Astrocyte (in vitro differentiated cells and primary cell): Measurements from ENCODE around the gene PROM1. TPM values are rescaled to one million over a fixed set of nuclear protein-coding genes. Genes with fewer than 3 reads are reported as not detected.

Experiments
- DNase-seq: peaks from one replicate; pipeline ENCODE4 v3.0.0-alpha.2; 2010; ENCODE audit warnings: low read depth
- FAIRE-seq: peaks from 2 replicates; lab custom pipeline; 2011; peaks lifted over from hg19 to GRCh38; lab: Jason Lieb, UNC
- H2AFZ ChIP-seq: 2 replicates; pipeline ENCODE4 v1.6.0; 2012; ENCODE audit warnings: low read depth, low read length, inconsistent platforms
- H3K27ac ChIP-seq: 2 replicates; pipeline ENCODE4 v1.5.1; 2011; ENCODE audit warnings: low read depth, low read length, inconsistent platforms
- H3K27me3 ChIP-seq: 2 replicates; pipeline ENCODE4 v1.6.0; 2011; ENCODE audit warnings: low read length, inconsistent platforms; ENCODE audit not compliant: insufficient read depth
- H3K36me3 ChIP-seq: 2 replicates; pipeline ENCODE4 v1.5.1; 2011; ENCODE audit warnings: low read length, inconsistent platforms; ENCODE audit not compliant: insufficient read depth
- H3K4me1 ChIP-seq: 2 replicates; pipeline ENCODE4 v1.5.1; 2011; ENCODE audit warnings: low read length, inconsistent platforms; ENCODE audit not compliant: insufficient read depth
- H3K4me2 ChIP-seq: 2 replicates; pipeline ENCODE4 v1.6.0; 2012; ENCODE audit warnings: low read length, inconsistent platforms
- H3K4me3 ChIP-seq: 2 replicates; pipeline ENCODE4 v1.5.1; 2011; ENCODE audit warnings: low read depth, mild to moderate bottlenecking, low read length, inconsistent platforms; ENCODE audit not compliant: insufficient read depth
- H3K79me2 ChIP-seq: 2 replicates; pipeline ENCODE4 v1.6.0; 2012; ENCODE audit warnings: mild to moderate bottlenecking, low read length, inconsistent platforms; ENCODE audit not compliant: insufficient read depth
- H3K9ac ChIP-seq: 2 replicates; pipeline ENCODE4 v1.6.0; 2012; ENCODE audit warnings: mild to moderate bottlenecking, low read length, inconsistent platforms
- H3K9me3 ChIP-seq: 2 replicates; pipeline ENCODE4 v1.5.1; 2012; ENCODE audit warnings: low read depth, mild to moderate bottlenecking, low read length, inconsistent platforms; ENCODE audit not compliant: insufficient read depth
- H4K20me1 ChIP-seq: 2 replicates; pipeline ENCODE4 v1.6.0; 2012; ENCODE audit warnings: low read length, inconsistent platforms; ENCODE audit not compliant: insufficient read depth
- H3K27ac Mint-ChIP-seq: one replicate; pipeline ENCODE4 v1.8.0; 2021; ENCODE audit warnings: mild to moderate bottlenecking, mixed read lengths; ENCODE audit not compliant: unreplicated experiment
- H3K27me3 Mint-ChIP-seq: one replicate; pipeline ENCODE4 v1.8.0; 2021; ENCODE audit warnings: low read depth, mixed read lengths; ENCODE audit not compliant: unreplicated experiment
- H3K36me3 Mint-ChIP-seq: one replicate; pipeline ENCODE4 v1.8.0; 2021; ENCODE audit warnings: low read depth, mixed read lengths; ENCODE audit not compliant: unreplicated experiment
- H3K4me1 Mint-ChIP-seq: one replicate; pipeline ENCODE4 v1.8.0; 2021; ENCODE audit warnings: low read depth, mixed read lengths; ENCODE audit not compliant: unreplicated experiment
- H3K4me3 Mint-ChIP-seq: one replicate; pipeline ENCODE4 v1.8.0; 2021; ENCODE audit warnings: mild to moderate bottlenecking, moderate library complexity, mixed read lengths; ENCODE audit not compliant: unreplicated experiment
- H3K9me3 Mint-ChIP-seq: one replicate; pipeline ENCODE4 v1.8.0; 2021; ENCODE audit warnings: mild to moderate bottlenecking, mixed read lengths; ENCODE audit not compliant: unreplicated experiment
- CTCF ChIP-seq: IDR thresholded peaks from 2 replicates; pipeline ENCODE4 v1.5.1; 2011; ENCODE audit warnings: low read depth, mild to moderate bottlenecking, inconsistent platforms, low read length, moderate library complexity; ENCODE audit not compliant: insufficient read depth
- EZH2 ChIP-seq: IDR thresholded peaks from 2 replicates; pipeline ENCODE4 v1.6.1; 2012; ENCODE audit warnings: mild to moderate bottlenecking, low read length, inconsistent platforms; ENCODE audit not compliant: insufficient read depth
- total RNA-seq: library from RNA; stranded (reverse); gene quantifications from 2 replicates; pipeline ENCODE4 v1.2.1, GENCODE V29; 2021

The PROM1 gene
- total RNA-seq, 1 donor from 2014 or later = 34.5 TPM

GRCh38 chr4:16114546-16114945, 30.7 kb upstream of the PROM1 start:
- no peak overlapping the region for H3K9ac ChIP-seq
- FAIRE-seq (no peak), DNase-seq (no peak)
- H3K36me3 Mint-ChIP-seq = no peaks in the 10 kb centered on the region
- no peaks in the 10 kb centered on the region for H4K20me1 ChIP-seq
- no peak for TF ChIP-seq CTCF
- no peak for TF ChIP-seq EZH2
- H3K27ac ChIP-seq = no peak overlapping the region
- H3K4me3 Mint-ChIP-seq = no peak overlapping the region
- no peak overlapping the region for H3K27ac Mint-ChIP-seq
- H3K4me1 ChIP-seq = no peaks in the 10 kb centered on the region
- H3K9me3 Mint-ChIP-seq = peaks cover 4% of the 10 kb centered on the region
- no peaks in the 10 kb centered on the region for H3K36me3 ChIP-seq
- no peaks in the 10 kb centered on the region for H3K4me1 Mint-ChIP-seq
- H3K4me2 ChIP-seq = no peak overlapping the region
- no peak overlapping the region for H3K4me3 ChIP-seq
- peaks cover 17% of the 10 kb centered on the region for H3K27me3 Mint-ChIP-seq
- no peaks in the 10 kb centered on the region for H3K9me3 ChIP-seq
- H2AFZ ChIP-seq = no peak overlapping the region
- H3K27me3 ChIP-seq = peaks cover 13% of the 10 kb centered on the region
- H3K79me2 ChIP-seq = no peaks in the 10 kb centered on the region

GRCh38 chr4:16113741-16114140, 29.9 kb upstream of the PROM1 start:
- TF ChIP-seq EZH2 (no peak), CTCF (no peak)
- no peaks in the 10 kb centered on the region for H3K4me1 Mint-ChIP-seq
- no peak overlapping the region for H3K4me2 ChIP-seq
- no peak for DNase-seq
- H3K9ac ChIP-seq = no peak overlapping the region
- no peak overlapping the region for H3K4me3 Mint-ChIP-seq
- H3K27ac Mint-ChIP-seq = no peak overlapping the region
- H3K27me3 ChIP-seq = peaks cover 14% of the 10 kb centered on the region
- no peak for FAIRE-seq
- peaks cover 18% of the 10 kb centered on the region for H3K27me3 Mint-ChIP-seq
- H3K36me3 Mint-ChIP-seq = no peaks in the 10 kb centered on the region
- no peaks in the 10 kb centered on the region for H3K9me3 ChIP-seq
- H3K27ac ChIP-seq = no peak overlapping the region
- H3K79me2 ChIP-seq = no peaks in the 10 kb centered on the region
- no peaks in the 10 kb centered on the region for H4K20me1 ChIP-seq
- no peaks in the 10 kb centered on the region for H3K4me1 ChIP-seq
- H2AFZ ChIP-seq = no peak overlapping the region
- no peak overlapping the region for H3K4me3 ChIP-seq
- H3K9me3 Mint-ChIP-seq = peaks cover 8% of the 10 kb centered on the region
- H3K36me3 ChIP-seq = no peaks in the 10 kb centered on the region

- no peaks in the 10 kb centered on the region for H3K4me1 Mint-ChIP-seq
- Histone ChIP-seq H3K4me2 (no peak overlapping the region), H2AFZ (no peak overlapping the region), H3K27me3 (peaks cover 16% of the 10 kb centered on the region), H3K4me1 (no peaks in the 10 kb centered on the region), H3K4me3 (no peak overlapping the region), H3K79me2 (no peaks in the 10 kb centered on the region), H3K9me3 (no peaks in the 10 kb centered on the region), H3K9ac (no peak overlapping the region), H4K20me1 (no peaks in the 10 kb centered on the region), H3K27ac (no peak overlapping the region), H3K36me3 (no peaks in the 10 kb centered on the region)
- no peak for FAIRE-seq
- no peak for DNase-seq
- peaks cover 22% of the 10 kb centered on the region for H3K27me3 Mint-ChIP-seq
- H3K27ac Mint-ChIP-seq = no peak overlapping the region
- H3K4me3 Mint-ChIP-seq = no peak overlapping the region
- TF ChIP-seq EZH2 (no peak), CTCF (no peak)
- H3K9me3 Mint-ChIP-seq = peaks cover 8% of the 10 kb centered on the region
- H3K36me3 Mint-ChIP-seq = no peaks in the 10 kb centered on the region
Measured at GRCh38 chr4:16111533-16111932, 27.7 kb upstream of the PROM1 start.
